K562 treated with DMSO at 1 percent for 12 hours (cell line): ENCODE data around the gene CAMK2A. TPM values are rescaled to one million over a fixed set of nuclear protein-coding genes. Genes with fewer than 3 reads are reported as not detected.

ENCODE experiments used
- total RNA-seq: library from RNA; unstranded; fragments of 300-600 nt; gene quantifications from 2 replicates; pipeline ENCODE4 v1.2.3, GENCODE V29; 2022; ENCODE audit not compliant: insufficient read depth

CAMK2A gene
- total RNA-seq: not detected in 2 replicates

GRCh38 chr5:150289551-150290390, at the start of gene CAMK2A:
Gene CAMK2A, minus strand, starts transcription at chr5:150289773. Its CDS starts 148 bp downstream, at chr5:150289625.

GRCh38 chr5:150302301-150303069, 12.9 kb upstream of the CAMK2A start, which contains the start of gene ARSI:
Gene ARSI, minus strand, starts transcription at chr5:150302905. Its CDS starts 532 bp downstream, at chr5:150302373.

GRCh38 chr5:150189728-150190502, 99.7 kb downstream of the CAMK2A start, which contains the start of gene SLC6A7:
Gene SLC6A7, plus strand, starts transcription at chr5:150190062. Its CDS starts 266 bp downstream, at chr5:150190328.

Other genes with a start within 250 kb of the CAMK2A start
- gene CSF1R, start 203.2 kb downstream of the CAMK2A start, total RNA-seq: not detected in 2 replicates
- gene PDGFRB, start 133.9 kb downstream of the CAMK2A start, total RNA-seq: not detected in 2 replicates
- not detected in 2 replicates for gene CDX1, start 123.0 kb downstream of the CAMK2A start, total RNA-seq
- not detected in 2 replicates for gene SLC6A7, start 99.7 kb downstream of the CAMK2A start, total RNA-seq
- not detected in 2 replicates for gene ARSI, start 13.1 kb upstream of the CAMK2A start, total RNA-seq
- 22.5 and 36.5 TPM in 2 replicates for gene TCOF1, start 67.9 kb upstream of the CAMK2A start, total RNA-seq
- 1.0 and 6.4 TPM in 2 replicates for gene CD74, start 123.1 kb upstream of the CAMK2A start, total RNA-seq
- gene RPS14, start 160.0 kb upstream of the CAMK2A start, total RNA-seq: 6,591 and 10,809 TPM in 2 replicates
- gene NDST1, start 218.4 kb upstream of the CAMK2A start, total RNA-seq: 4.2 and 24.5 TPM in 2 replicates